ENCODE results near the gene FRAS1. TPM values are rescaled to one million over a fixed set of nuclear protein-coding genes. Genes with fewer than 3 reads are reported as not detected.
"Not testable (repeated sequence)": the region's sequence is repeated elsewhere in the genome, so short reads cannot be mapped to it uniquely, and the experiment has no call there.

Gene FRAS1
- total RNA-seq, 3 donors from 2014 or later, result 4.9 to 7.5 (median 6.6) TPM

GRCh38 chr4:78100060-78100459, 42.9 kb downstream of the FRAS1 start:
- H3K9me3 ChIP-seq, result no peaks in the 10 kb centered on the region
- no peak for DNase-seq (ENCODE audit: low spot score in 2 of 2)
- H3K27ac ChIP-seq, result no peak overlapping the region
- no peak overlapping the region for H3K4me3 ChIP-seq
- no peaks in the 10 kb centered on the region for H3K4me1 ChIP-seq
- no peaks in the 10 kb centered on the region for H3K27me3 ChIP-seq
- no peaks in the 10 kb centered on the region for H3K36me3 ChIP-seq
- intact Hi-C loops (cut with DNase I; ENCODE audit: low total_unique reads), result no loop called here
- TF ChIP-seq CTCF (IDR thresholded peaks at IDR 0.05) (no peak), POLR2AphosphoS5 (IDR thresholded peaks at IDR 0.05) (no peak), POLR2A (IDR thresholded peaks at IDR 0.05) (no peak)

- no peak for TF ChIP-seq CTCF (IDR thresholded peaks at IDR 0.05)
- TF ChIP-seq POLR2A (IDR thresholded peaks at IDR 0.05), result no peak
- TF ChIP-seq POLR2AphosphoS5 (IDR thresholded peaks at IDR 0.05), result no peak
- H3K4me3 ChIP-seq, result no peak overlapping the region
- no peak overlapping the region for H3K27ac ChIP-seq
- no peaks in the 10 kb centered on the region for H3K4me1 ChIP-seq
- H3K36me3 ChIP-seq, result no peaks in the 10 kb centered on the region
- H3K27me3 ChIP-seq, result no peaks in the 10 kb centered on the region
- intact Hi-C loops (cut with DNase I; ENCODE audit: low total_unique reads), result no loop called here
- no peaks in the 10 kb centered on the region for H3K9me3 ChIP-seq
- no peak for DNase-seq (ENCODE audit: low spot score in 2 of 2)
Observed at GRCh38 chr4:78119698-78120097, 62.6 kb downstream of the FRAS1 start.

DNA sequence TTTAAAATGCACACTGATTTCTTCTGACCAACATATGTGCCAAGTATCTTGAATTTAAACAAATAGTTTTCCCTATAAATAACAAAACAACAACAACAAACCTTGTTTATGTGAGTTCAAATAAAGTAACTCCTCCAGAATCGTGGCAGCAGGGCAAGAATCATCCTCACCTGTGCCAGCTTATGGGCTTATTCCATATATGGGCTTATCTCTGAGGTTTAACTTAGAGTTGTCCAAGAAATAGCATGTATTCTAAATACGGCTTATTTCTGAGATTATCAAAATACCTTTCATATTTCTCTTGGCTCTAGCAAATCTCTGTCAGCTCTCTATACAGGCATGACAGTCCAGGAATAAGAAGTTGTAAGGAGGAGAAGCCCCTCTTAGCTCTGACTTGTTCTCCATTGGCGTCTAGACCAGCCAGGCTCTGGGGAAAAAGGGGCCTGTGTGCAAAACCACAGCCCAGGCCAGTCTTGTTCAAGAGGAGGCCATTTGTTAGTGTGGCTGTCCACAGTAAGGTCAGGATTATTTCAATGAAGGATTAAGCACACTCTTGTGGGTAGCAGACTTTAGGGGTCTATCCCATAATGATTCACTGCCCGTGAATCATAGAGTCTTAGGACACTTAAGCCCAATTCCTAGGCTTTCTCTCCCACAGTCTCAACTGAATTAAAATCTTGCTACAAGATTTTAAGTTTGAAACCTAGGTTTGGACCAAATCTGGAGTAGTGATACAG, 63.2 kb downstream of the FRAS1 start:
- no peaks in the 10 kb centered on the region for H3K27me3 ChIP-seq
- H3K4me3 ChIP-seq, result no peak overlapping the region
- TF ChIP-seq POLR2AphosphoS5 (IDR thresholded peaks at IDR 0.05) (no peak), CTCF (IDR thresholded peaks at IDR 0.05) (no peak), POLR2A (IDR thresholded peaks at IDR 0.05) (no peak)
- H3K27ac ChIP-seq, result no peak overlapping the region
- intact Hi-C loops (cut with DNase I; ENCODE audit: low total_unique reads), result no loop called here
- no peaks in the 10 kb centered on the region for H3K36me3 ChIP-seq
- no peak for DNase-seq (ENCODE audit: low spot score in 2 of 2)
- no peaks in the 10 kb centered on the region for H3K4me1 ChIP-seq
- no peaks in the 10 kb centered on the region for H3K9me3 ChIP-seq

GRCh38 chr4:78121338-78121904, 64.3 kb downstream of the FRAS1 start:
- H3K9me3 ChIP-seq, result no peaks in the 10 kb centered on the region
- intact Hi-C loops (cut with DNase I; ENCODE audit: low total_unique reads), result no loop called here
- no peak for DNase-seq (ENCODE audit: low spot score in 2 of 2)
- H3K36me3 ChIP-seq, result no peaks in the 10 kb centered on the region
- H3K27me3 ChIP-seq, result no peaks in the 10 kb centered on the region
- TF ChIP-seq POLR2A (IDR thresholded peaks at IDR 0.05) (no peak), CTCF (IDR thresholded peaks at IDR 0.05) (no peak), POLR2AphosphoS5 (IDR thresholded peaks at IDR 0.05) (no peak)
- H3K27ac ChIP-seq, result no peak overlapping the region
- H3K4me3 ChIP-seq, result no peak overlapping the region
- H3K4me1 ChIP-seq, result no peaks in the 10 kb centered on the region

DNA sequence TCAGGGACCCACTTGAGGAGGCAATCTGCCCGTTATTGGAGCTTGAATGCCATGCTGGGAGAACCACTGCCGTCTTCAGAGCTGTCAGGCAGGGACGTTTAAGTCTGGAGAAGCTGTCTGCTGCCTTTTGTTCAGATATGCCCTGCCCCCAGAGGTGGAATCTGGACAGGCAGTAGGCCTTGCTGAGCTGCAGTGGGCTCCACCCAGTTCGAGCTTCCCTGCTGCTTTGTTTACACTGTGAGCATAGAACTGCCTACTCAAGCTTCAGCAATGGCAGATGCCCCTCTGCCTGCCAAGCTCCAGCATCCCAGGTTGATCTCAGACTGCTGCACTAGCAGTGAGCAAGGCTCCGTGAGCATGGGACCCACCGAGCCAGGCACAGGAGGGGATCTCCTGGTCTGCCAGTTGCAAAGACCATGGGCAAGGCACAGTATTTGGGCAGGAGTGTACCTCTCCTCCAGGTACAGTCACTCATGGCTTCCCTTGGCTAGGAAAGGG, 68.8 kb downstream of the FRAS1 start:
- H3K27me3 ChIP-seq; DNase-seq (ENCODE audit: low spot score in 2 of 2); H3K36me3 ChIP-seq; H3K4me3 ChIP-seq; H3K27ac ChIP-seq; H3K9me3 ChIP-seq; intact Hi-C loops (cut with DNase I; ENCODE audit: low total_unique reads); H3K4me1 ChIP-seq: not testable (repeated sequence)

All from breast epithelium (tissue), 4 donors.